ENCODE data around the gene SFT2D2.
A peak's percentile ranks its signal among the peaks of the same experiment; 100 is the strongest.
"Not testable (repeated sequence)": the region's sequence is repeated elsewhere in the genome, so short reads cannot be mapped to it uniquely, and the experiment has no call there.

SFT2D2 gene

GRCh38 chr1:168225476-168226190 is at the start of gene SFT2D2:
Gene SFT2D2, plus strand, starts transcription at chr1:168226004. Its CDS starts 76 bp downstream, at chr1:168226080.
- peak; percentile 68 for DNase-seq

- DNase-seq: no peak
Measured at GRCh38 chr1:168178227-168178637, 47.6 kb upstream of the SFT2D2 start.

GRCh38 chr1:168178638-168179437 is 47.0 kb upstream of the SFT2D2 start, which contains the start of gene TIPRL:
Gene TIPRL, plus strand, starts transcription at chr1:168178962. Its CDS starts 116 bp downstream, at chr1:168179078.
- DNase-seq: peak; percentile 100

- peak; percentile 17 for DNase-seq
Measured at GRCh38 chr1:168179438-168180147, 46.2 kb upstream of the SFT2D2 start.

- no peak for DNase-seq
Measured at GRCh38 chr1:168180148-168180524, 45.7 kb upstream of the SFT2D2 start.

- DNase-seq: not testable (repeated sequence)
Measured at GRCh38 chr1:168181063-168181720, 44.6 kb upstream of the SFT2D2 start.

GRCh38 chr1:168187177-168187576 is 38.6 kb upstream of the SFT2D2 start:
- no peak for DNase-seq

- no peak for DNase-seq
Measured at GRCh38 chr1:168190403-168190802, 35.4 kb upstream of the SFT2D2 start.

- DNase-seq: no peak
Measured at GRCh38 chr1:168195199-168196135, 30.3 kb upstream of the SFT2D2 start.

GRCh38 chr1:168199056-168199455 is 26.7 kb upstream of the SFT2D2 start:
- no peak for DNase-seq

GRCh38 chr1:168202941-168203654 is 22.7 kb upstream of the SFT2D2 start:
- DNase-seq: peak; percentile 97

GRCh38 chr1:168206111-168206510 is 19.7 kb upstream of the SFT2D2 start:
- DNase-seq: no peak

- not testable (repeated sequence) for DNase-seq
Measured at GRCh38 chr1:168207673-168208072, 18.1 kb upstream of the SFT2D2 start.

GRCh38 chr1:168210312-168210711 is 15.5 kb upstream of the SFT2D2 start:
- no peak for DNase-seq

- no peak for DNase-seq
Measured at GRCh38 chr1:168213349-168213748, 12.5 kb upstream of the SFT2D2 start.

GRCh38 chr1:168216171-168216570 is 9.6 kb upstream of the SFT2D2 start:
- DNase-seq: no peak

- no peak for DNase-seq
Measured at GRCh38 chr1:168217664-168218063, 8.1 kb upstream of the SFT2D2 start.

- DNase-seq: no peak
Measured at GRCh38 chr1:168218658-168219057, 7.1 kb upstream of the SFT2D2 start.

GRCh38 chr1:168220470-168220871 is 5.3 kb upstream of the SFT2D2 start:
- no peak for DNase-seq

- no peak for DNase-seq
Measured at GRCh38 chr1:168221275-168221674, 4.5 kb upstream of the SFT2D2 start.

GRCh38 chr1:168223261-168223660 is 2.5 kb upstream of the SFT2D2 start:
- DNase-seq: no peak

Measured in fibroblast of skin of right quadriceps (primary cell).